OCI-M1 (cell line): ENCODE data around the gene TLCD3A.
"Not testable (repeated sequence)": the region's sequence is repeated elsewhere in the genome, so short reads cannot be mapped to it uniquely, and the experiment has no call there.

Experiments used
- DNase-seq: peaks from one replicate; lab custom pipeline; 2025; lab: John Stamatoyannopoulos, UW

TLCD3A gene

DNA sequence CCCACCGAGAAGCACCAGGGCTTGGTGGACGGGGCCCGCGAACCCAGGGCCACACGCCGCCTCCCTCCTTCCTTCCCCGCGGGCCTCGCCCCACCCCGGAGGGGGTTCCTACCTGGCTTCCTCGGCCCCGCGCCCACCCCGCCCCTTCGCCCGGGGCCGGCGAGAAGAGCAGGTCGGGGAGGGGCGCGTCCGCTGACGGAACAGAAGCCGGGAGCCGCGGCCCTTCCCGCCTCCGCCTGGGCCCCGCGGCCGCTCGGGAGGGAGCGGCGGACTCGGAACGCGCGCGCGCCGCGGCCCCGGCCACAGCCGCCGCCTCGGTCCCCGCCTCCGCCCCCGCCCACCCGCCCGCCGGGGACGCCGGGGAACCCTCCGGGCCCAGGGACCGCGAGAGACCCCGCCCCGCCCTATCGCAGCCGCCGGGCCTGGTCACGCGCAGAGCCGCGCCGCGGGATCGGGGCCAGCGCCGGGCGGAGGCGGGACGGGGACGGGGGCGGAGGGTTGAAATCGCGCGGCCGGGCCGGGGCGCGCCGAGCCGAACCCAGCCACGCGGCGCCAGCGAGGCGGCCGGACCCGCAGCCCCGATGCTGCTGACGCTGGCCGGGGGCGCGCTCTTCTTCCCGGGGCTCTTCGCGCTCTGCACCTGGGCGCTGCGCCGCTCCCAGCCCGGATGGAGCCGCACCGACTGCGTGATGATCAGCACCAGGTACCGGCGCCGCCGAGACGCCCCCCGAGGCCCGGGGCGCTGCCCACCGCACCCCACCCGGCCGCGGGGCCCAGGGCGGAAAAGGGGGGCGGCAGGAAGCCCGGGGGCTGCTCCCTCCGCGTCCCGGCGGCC, at the start of gene TLCD3A:
TLCD3A (plus strand) TSS at position 530 of the 835 bp plus-strand sequence; CDS start at position 582, 52 bp downstream.
- DNase-seq = peak; percentile 14

GRCh38 chr17:683040-683439, 49.4 kb upstream of the TLCD3A start:
- DNase-seq = no peak

DNA sequence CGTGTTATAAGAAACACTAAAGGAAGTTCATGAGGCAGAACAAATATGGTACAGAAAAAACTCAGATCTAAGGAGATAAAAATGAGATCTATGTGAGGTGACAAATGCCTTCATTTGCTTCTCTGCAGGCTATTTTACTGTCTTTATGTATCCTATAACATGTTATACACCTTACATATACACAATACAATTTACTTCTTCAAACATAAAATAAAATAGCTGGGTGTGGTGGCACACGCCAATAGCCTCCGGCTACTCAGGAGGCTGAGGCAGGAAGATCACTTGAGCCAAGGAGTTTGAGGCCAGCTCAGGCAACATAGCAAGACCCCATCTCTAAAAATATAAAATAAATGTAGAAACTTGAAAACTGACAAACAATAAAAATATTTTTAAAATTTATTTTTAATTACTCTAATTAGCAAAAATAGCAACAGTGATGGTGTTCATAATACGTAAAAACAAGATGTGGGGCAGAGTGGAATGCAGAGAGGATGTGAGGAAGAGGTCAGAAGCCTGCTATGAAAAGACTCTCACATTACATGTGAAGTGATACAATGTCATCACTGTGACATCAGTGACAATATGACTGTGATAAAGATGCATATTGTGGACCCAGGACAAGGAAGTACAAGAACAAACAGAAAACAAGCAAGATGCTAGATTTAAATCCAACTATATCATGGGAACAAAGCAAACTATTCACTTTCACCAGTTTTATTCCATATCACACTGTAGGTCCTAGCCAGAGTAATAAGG, 48.7 kb upstream of the TLCD3A start:
- DNase-seq = no peak

GRCh38 chr17:685006-685405, 47.4 kb upstream of the TLCD3A start:
- DNase-seq = no peak

DNA sequence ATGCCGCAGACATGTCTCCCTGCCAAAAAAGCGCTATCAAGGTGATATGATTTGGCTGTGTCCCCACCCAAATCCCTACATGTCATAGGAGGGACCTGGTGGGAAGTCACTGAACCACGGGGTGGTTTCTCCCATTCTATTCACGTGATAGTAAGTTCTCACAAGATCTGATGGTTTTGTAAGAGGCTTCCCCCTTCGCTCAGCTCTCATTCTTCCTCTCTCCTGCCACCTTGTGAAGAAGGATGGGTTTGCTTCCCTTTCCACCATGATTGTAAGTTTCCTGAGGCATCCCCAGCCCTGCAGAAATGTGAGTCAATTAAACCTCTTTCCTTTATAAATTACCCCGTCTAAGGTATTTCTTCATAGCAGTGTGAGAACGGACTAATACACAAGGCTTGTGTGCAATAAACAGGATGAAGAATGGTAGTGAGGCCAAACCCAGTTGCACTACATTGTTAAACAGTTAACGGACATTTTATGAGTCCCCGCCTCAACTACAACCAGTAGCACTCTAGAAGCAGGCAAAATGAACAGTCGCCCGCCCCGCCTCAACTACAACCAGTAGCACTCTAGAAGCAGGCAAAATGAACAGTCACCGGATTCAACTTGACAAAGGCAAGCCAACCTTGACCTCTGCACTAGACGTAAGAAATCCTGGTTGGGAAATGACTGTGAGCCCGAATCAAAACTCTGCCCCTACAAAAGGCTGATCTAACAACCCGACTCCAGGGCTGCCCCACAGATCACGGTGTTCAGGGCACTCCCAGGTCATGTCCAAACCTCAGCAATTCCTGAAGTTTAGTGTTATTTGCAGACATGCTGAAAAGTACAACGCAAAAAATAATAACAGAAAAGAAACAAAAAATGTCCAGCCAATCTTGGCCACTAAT, 44.1 kb upstream of the TLCD3A start:
- DNase-seq = peak; percentile 40

- DNase-seq = no peak
Measured at GRCh38 chr17:689556-690275, 42.7 kb upstream of the TLCD3A start.

DNA sequence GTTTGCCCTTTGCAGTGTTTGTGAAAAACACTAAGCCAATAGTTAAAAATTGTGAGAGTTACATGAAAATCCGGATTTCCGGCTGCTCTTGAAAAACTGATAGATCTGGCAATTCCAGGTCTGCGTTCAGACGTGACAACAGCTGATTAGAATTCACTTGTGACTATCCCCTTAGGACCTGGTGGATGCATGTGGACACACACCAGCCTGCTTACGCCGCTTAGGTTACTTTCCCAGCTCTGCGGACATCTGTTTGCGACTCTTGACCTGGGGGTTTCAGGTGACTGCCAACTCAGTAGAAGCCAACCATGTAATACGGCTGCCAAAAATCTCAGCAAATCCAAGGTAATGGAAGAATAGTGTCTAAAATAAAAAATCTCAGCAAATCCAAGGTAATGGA, 42.0 kb upstream of the TLCD3A start:
- no peak for DNase-seq

DNA sequence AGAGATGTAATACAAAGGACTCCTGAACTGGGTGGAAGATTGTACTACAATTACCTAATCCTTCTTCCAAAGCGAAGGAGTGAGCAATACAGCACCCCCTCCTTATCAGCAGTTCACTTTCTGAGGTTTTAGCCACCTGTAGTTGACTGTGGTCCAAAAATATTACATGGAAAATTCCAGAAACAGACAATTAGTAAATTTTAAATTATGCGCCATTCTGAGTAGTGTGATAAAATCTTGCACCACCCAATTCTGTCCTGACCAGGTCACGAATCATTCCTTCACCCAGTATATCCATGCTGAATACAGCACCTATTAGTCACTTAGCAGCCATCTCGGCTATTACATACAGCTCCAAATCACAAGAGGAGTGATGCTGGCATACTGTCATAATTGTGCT, 41.0 kb upstream of the TLCD3A start:
- DNase-seq = no peak

GRCh38 chr17:692116-692515, 40.3 kb upstream of the TLCD3A start:
- DNase-seq = no peak

- no peak for DNase-seq
Measured at GRCh38 chr17:693791-694638, 38.4 kb upstream of the TLCD3A start.

DNA sequence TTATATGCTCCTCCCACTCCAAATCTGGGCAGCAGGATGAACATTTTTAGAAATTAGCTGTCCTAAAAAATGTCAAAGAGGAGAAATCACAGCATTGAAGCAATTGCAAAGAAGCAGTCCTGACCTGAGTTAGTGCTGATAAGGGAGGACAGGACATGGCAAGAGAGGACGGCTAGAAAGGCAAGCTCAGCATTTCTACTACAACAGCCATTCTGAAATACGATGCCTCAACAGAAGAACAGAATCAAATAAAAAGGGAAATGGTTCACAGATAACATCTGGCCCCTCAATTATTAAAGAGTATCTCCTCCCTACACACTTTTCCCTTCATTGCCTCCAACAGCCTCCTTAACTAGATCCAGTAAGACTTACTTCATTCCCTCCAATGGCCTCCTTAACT, 36.0 kb upstream of the TLCD3A start:
- DNase-seq = no peak

- DNase-seq = no peak
Measured at GRCh38 chr17:697682-698081, 34.7 kb upstream of the TLCD3A start.

DNA sequence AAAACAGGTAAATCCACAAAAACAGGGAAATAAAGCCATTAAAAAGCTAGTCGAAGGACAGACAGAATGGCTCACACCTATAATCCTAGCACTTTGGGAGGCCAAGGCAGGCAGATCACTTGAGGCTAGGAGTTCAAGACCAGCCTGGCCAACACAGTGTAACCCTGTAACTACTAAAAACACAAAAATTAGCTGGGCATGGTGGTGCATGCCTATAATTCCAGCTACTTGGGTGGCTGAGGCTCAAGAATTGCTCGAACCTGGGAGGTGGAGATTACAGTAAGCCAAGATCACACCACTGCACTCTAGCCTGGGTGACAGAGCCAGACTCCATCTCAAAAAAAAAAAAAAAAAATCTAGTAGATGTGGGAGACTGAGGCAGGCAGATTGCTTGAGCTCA, 34.3 kb upstream of the TLCD3A start:
- not testable (repeated sequence) for DNase-seq

GRCh38 chr17:699345-699744, 33.1 kb upstream of the TLCD3A start:
- no peak for DNase-seq

- DNase-seq = peak; percentile 32
Measured at GRCh38 chr17:700504-701094, 31.8 kb upstream of the TLCD3A start.

- no peak for DNase-seq
Measured at GRCh38 chr17:703081-703875, 29.1 kb upstream of the TLCD3A start.

DNA sequence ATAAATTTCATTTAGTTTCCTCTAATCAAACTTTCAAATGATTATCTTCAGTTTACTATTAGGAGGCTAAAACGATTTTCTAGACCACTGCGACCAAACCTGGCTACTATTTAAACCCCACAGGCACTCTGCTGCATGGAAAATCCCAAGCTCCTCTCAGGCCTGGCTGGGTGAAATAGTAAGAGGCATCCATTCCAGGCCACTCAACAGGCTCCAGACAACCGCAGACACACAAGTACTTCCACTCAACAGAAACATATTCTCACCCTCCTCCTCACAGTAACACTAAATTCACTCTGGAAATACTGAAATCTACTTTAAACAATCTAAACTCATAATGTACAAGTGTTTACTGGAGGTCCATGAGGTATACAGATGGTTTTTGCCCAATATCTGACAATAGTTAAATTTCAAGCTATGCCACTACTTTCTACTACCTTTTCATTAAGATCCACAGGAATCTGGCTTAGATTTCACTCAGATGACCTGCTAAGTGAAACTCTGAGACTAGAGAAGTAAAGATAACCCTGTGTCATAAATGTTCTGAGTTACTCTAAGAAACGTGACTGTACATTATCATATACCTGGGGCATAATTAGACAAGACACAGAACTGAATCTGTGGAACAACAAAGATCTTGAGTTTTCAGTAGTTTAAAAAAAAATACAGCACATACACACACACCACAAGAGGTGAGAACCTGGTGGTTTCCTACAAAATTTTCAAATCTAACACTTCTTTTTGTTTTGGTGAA, 28.1 kb upstream of the TLCD3A start:
- no peak for DNase-seq

- DNase-seq = no peak
Measured at GRCh38 chr17:705011-705410, 27.4 kb upstream of the TLCD3A start.

DNA sequence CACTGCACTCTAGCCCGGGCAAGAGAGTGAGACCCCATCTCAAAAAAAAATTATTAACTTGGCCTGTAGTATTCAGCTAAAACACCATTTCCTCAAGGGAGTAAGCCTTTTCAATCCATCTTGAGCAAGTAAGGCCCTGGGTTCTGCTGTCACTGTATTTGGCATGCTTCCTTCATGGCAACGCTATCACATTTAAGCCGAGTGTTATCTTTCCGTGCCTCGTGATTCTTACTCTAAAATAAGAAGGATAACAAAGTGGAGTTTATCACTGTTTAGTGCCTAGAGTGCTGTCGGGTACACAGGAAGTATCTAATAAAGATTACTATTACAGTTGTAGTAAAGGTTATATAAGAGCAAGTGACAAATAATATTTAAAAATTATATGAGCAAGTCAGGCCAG, 26.5 kb upstream of the TLCD3A start:
- DNase-seq = no peak
